GM11168 (cell line): ENCODE results near the gene PTOV1.

Source experiments
- in situ Hi-C: fragments of 300-500 bp; cut with MboI; formaldehyde crosslinking; loops from one replicate; pipeline ENCODE4 v1.12.0; 2022; ENCODE audit warnings: low sequenced_read_pairs; ENCODE audit not compliant: unreplicated experiment

The PTOV1 gene

DNA sequence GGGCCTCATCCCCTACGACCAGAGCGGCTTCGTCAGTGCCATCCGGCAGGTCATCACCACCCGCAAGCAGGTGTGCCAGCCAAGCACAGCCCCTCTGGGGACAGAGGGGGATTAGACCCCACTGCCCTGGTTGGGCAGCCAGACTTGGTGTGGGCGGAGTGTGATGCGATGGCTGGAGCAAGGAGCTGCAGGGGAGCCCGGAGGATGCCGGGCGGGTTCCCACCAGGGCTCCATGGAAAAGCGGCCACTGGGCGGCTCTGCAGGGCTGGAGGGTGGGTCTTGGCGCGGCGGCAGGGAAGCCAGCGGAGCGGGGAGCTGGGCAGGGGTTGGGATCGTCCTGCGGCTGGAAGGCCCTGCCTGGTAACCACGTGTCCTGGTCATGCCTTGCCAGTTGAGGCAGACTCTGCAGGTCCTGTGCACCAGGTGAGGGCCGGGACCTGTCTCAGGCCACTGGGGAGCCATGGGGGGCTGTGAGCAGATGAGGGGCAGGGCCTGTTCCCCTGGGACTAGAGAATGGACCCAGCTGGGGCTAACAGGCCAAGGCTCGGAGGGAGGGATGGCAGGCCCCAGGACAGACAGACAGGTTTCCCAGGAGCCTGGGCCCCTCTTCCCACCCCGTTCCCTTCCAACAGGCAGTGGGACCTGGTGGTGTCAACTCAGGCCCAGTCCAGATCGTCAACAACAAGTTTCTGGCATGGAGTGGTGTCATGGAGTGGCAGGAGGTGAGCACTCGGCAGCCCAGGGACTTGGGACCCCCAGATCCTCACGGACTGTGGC is 6.3 kb downstream of the PTOV1 start:
- in situ Hi-C loops, result no loop called here

GRCh38 chr19:49857838-49858087 is 6.8 kb downstream of the PTOV1 start:
- in situ Hi-C loops, result no loop called here

GRCh38 chr19:49858088-49858985 is 7.4 kb downstream of the PTOV1 start:
- in situ Hi-C loops, result no loop called here

GRCh38 chr19:49859682-49860335 is 8.8 kb downstream of the PTOV1 start:
- in situ Hi-C loops, result no loop called here

- in situ Hi-C loops, result no loop called here
Observed at GRCh38 chr19:49860336-49861102, 9.6 kb downstream of the PTOV1 start.

DNA sequence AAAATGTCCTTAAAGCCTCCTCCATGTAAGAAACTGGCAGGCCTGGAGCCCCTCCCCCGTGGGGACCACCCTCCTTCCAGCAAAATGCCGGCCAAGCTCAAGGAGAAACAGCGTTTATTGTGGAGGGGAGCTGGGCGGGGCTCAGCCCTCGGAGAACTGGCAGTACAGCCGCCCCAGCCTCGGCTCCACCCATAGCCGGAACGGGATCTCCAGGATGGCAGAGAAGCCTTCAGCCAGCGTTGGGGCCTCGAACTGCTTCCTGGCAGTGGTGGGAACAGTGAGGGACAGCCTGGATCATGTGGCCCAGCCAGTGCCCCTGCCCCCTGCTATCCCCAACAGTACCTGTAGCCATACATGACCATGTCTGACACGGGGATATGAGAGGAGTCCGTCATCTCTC is 10.1 kb downstream of the PTOV1 start:
- in situ Hi-C loops, result no loop called here

DNA sequence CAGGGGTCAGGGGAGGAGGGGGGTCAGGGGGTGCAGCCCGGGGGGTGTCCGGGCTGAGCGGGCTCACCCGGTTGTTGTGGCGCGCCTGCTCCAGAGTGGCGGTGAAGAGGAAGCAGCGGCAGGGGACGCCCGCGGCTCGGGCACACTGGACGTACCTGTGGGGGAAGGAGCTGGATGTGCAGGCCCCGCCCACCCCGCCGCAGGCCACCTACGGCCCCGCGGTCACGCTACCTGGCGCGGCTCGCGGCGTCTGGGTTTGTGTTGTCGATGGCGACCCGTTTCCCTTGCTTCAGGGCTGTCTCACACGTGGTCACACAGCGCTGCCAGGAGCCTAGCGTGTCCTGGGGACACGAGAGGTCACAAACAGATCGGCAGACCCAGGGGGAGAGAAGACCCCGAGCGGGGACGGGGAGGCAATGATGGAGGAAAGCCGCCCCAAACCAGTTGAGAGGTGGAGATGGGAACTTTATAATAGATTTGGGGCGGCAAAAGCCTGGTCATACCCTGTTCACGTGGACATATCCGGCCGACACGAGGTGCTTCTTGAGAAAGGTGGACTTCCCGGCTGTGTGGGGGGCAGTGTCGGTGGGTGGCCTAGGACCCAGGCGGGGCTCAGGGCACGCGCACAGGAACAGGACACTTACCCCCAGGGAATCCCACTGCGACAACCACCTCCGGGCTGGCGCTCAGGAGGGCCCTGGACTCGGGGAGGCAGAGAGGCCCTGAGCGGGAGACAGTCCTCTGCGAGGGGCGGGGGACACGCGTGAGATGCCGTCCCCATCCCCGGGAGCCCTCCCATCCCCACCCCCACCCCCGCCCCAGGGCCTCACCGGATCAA is 10.8 kb downstream of the PTOV1 start:
- in situ Hi-C loops, result no loop called here

GRCh38 chr19:49862391-49863253 is 11.7 kb downstream of the PTOV1 start:
- in situ Hi-C loops, result no loop called here

DNA sequence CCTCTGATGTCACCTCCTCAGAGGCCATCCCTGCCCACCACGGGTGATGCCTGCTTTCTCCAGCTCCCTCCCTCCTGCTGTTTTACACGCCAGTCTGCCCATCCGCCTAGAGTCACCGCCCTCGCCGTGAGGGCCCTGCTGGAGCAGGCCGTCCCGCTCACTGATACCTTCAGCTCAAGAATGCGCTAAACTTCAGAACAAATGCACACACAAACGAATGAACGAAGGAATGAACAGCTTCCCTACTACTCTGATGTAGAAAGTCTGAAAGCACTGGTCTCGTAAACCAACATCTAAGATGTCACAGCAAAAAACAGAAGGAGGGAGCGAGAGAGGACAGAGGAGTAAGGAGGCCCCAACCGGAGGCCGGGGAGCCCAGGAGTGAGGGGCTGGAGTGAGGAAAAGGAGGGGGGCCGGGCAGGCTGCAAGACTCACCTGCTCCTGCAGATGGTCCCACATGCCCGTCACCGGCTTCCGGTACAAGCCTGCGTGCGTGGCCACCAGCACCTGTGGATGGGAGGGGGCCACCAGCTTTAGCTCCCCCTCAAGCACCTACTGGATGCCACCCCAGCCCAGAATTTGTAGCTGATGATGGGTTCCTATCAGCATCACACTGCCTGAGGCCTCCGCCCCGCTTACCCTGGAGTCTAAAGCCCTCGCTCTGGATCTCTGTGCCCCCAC is 12.4 kb downstream of the PTOV1 start:
- in situ Hi-C loops, result no loop called here

GRCh38 chr19:49863935-49864320 is 13.0 kb downstream of the PTOV1 start:
- in situ Hi-C loops, result no loop called here

DNA sequence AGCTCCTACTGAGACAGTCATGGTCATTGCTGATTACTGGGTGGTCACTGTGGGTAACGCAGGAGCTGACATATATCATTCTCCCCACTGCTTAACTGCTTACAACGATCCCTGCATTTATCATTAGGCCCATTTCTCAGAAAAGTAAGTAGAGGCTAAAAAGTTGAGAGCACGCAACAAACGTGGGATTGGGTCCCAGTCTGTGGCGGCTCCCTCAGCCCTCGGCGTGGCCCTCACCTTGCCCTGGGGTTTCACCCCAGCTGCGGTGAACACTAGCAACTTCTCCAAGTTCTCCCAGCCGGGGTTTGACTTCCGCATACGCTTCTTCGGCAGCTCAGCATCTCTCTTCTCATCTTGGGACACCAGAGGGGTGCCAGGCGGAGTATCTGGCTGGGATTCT is 13.9 kb downstream of the PTOV1 start:
- in situ Hi-C loops, result no loop called here

- in situ Hi-C loops, result no loop called here
Observed at GRCh38 chr19:49866933-49867782, 16.2 kb downstream of the PTOV1 start, which contains the start of gene PNKP. TSS of gene PNKP (minus strand) at chr19:49867576. CDS start at chr19:49867204, 372 bp downstream.

GRCh38 chr19:49869009-49869483 is 18.1 kb downstream of the PTOV1 start:
- in situ Hi-C loops, result no loop called here

- in situ Hi-C loops, result no loop called here
Observed at GRCh38 chr19:49869484-49870308, 18.7 kb downstream of the PTOV1 start.

GRCh38 chr19:49870309-49870901 is 19.4 kb downstream of the PTOV1 start:
- in situ Hi-C loops, result no loop called here
